ENCODE results near the gene OGT. TPM values are rescaled to one million over a fixed set of nuclear protein-coding genes. Genes with fewer than 3 reads are reported as not detected.
"Not testable (repeated sequence)": the region's sequence is repeated elsewhere in the genome, so short reads cannot be mapped to it uniquely, and the experiment has no call there.

Gene OGT
- total RNA-seq, 2 donors from 2014 or later = 309 to 356 TPM

GRCh38 chrX:71545364-71545763 lies 12.5 kb downstream of the OGT start:
- peaks cover 33 to 47% of the 10 kb centered on the region in 2 donors for H3K4me1 Mint-ChIP-seq (ENCODE audit: low read depth in 2 of 2)
- H3K4me3 Mint-ChIP-seq = no peak overlapping the region
- H3K27ac Mint-ChIP-seq = no peak overlapping the region
- ATAC-seq = no peak
- peaks cover 28% of the 10 kb centered on the region for H3K36me3 Mint-ChIP-seq
- no peaks in the 10 kb centered on the region for H3K27me3 Mint-ChIP-seq
- no peaks in the 10 kb centered on the region for H3K9me3 Mint-ChIP-seq
- DNase-seq (ENCODE audit: low spot score) = no peak

GRCh38 chrX:71546879-71547278 lies 14.0 kb downstream of the OGT start:
- Mint-ChIP-seq H3K4me1 (ENCODE audit: low read depth in 2 of 2) (peaks cover 27 to 36% of the 10 kb centered on the region in 2 donors), H3K4me3 (no peak overlapping the region), H3K27ac (peak overlapping the region in 1 of 2 donors; percentile 69), H3K27me3 (no peaks in the 10 kb centered on the region), H3K9me3 (no peaks in the 10 kb centered on the region), H3K36me3 (peaks cover 21% of the 10 kb centered on the region)
- DNase-seq (ENCODE audit: low spot score) (no peak), ATAC-seq (no peak)

GRCh38 chrX:71547339-71547738 lies 14.4 kb downstream of the OGT start:
- Mint-ChIP-seq H3K36me3 (peaks cover 17% of the 10 kb centered on the region), H3K27ac (peak overlapping the region in 1 of 2 donors; percentile 69), H3K27me3 (no peaks in the 10 kb centered on the region), H3K9me3 (no peaks in the 10 kb centered on the region), H3K4me3 (no peak overlapping the region), H3K4me1 (ENCODE audit: low read depth in 2 of 2) (peaks cover 27 to 32% of the 10 kb centered on the region in 2 donors)
- DNase-seq (ENCODE audit: low spot score) (no peak), ATAC-seq (no peak)

- Mint-ChIP-seq H3K9me3 (no peaks in the 10 kb centered on the region), H3K4me3 (no peak overlapping the region), H3K36me3 (peaks cover 16% of the 10 kb centered on the region), H3K4me1 (ENCODE audit: low read depth in 2 of 2) (peaks cover 14 to 18% of the 10 kb centered on the region in 2 donors), H3K27ac (no peak overlapping the region), H3K27me3 (no peaks in the 10 kb centered on the region)
- DNase-seq (ENCODE audit: low spot score) (no peak), ATAC-seq (no peak)
These were observed 17.1 kb downstream of the OGT start for GRCh38 chrX:71549986-71550385.

- H3K27me3 Mint-ChIP-seq = no peaks in the 10 kb centered on the region
- ATAC-seq (no peak), DNase-seq (ENCODE audit: low spot score) (no peak)
- H3K9me3 Mint-ChIP-seq = no peaks in the 10 kb centered on the region
- no peak overlapping the region for H3K4me3 Mint-ChIP-seq
- H3K4me1 Mint-ChIP-seq (ENCODE audit: low read depth in 2 of 2) = peaks cover 16 to 18% of the 10 kb centered on the region in 2 donors
- H3K36me3 Mint-ChIP-seq = peaks cover 21% of the 10 kb centered on the region
- no peak overlapping the region for H3K27ac Mint-ChIP-seq
These were observed 17.7 kb downstream of the OGT start for GRCh38 chrX:71550578-71550977.

GRCh38 chrX:71556036-71556435 lies 23.1 kb downstream of the OGT start:
- H3K4me1 Mint-ChIP-seq (ENCODE audit: low read depth in 2 of 2) = peaks cover 0 to 8% of the 10 kb centered on the region in 2 donors
- H3K9me3 Mint-ChIP-seq = no peaks in the 10 kb centered on the region
- peaks cover 0 to 5% of the 10 kb centered on the region in 2 donors for H3K27me3 Mint-ChIP-seq
- H3K36me3 Mint-ChIP-seq = peaks cover 20% of the 10 kb centered on the region
- ATAC-seq (no peak), DNase-seq (ENCODE audit: low spot score) (no peak)
- H3K4me3 Mint-ChIP-seq = no peak overlapping the region
- no peak overlapping the region for H3K27ac Mint-ChIP-seq

- ATAC-seq = no peak
- H3K36me3 Mint-ChIP-seq = peaks cover 25% of the 10 kb centered on the region
- H3K27me3 Mint-ChIP-seq = peaks cover 0 to 5% of the 10 kb centered on the region in 2 donors
- DNase-seq (ENCODE audit: low spot score) = no peak
- no peak overlapping the region for H3K27ac Mint-ChIP-seq
- peaks cover 0 to 11% of the 10 kb centered on the region in 2 donors for H3K4me1 Mint-ChIP-seq (ENCODE audit: low read depth in 2 of 2)
- H3K4me3 Mint-ChIP-seq = no peak overlapping the region
- no peaks in the 10 kb centered on the region for H3K9me3 Mint-ChIP-seq
These were observed 26.0 kb downstream of the OGT start for GRCh38 chrX:71558920-71559319.

GRCh38 chrX:71559773-71560172 lies 26.9 kb downstream of the OGT start:
- not testable (repeated sequence) for H3K4me3 Mint-ChIP-seq; ATAC-seq; H3K27me3 Mint-ChIP-seq; H3K27ac Mint-ChIP-seq; H3K9me3 Mint-ChIP-seq; DNase-seq (ENCODE audit: low spot score)
- Mint-ChIP-seq H3K4me1 (ENCODE audit: low read depth in 2 of 2) (peaks cover 0 to 13% of the 10 kb centered on the region in 2 donors), H3K36me3 (peaks cover 30% of the 10 kb centered on the region)

- DNase-seq (ENCODE audit: low spot score) (no peak), ATAC-seq (no peak)
- Mint-ChIP-seq H3K9me3 (no peaks in the 10 kb centered on the region), H3K4me3 (no peak overlapping the region), H3K27ac (no peak overlapping the region), H3K27me3 (no peaks in the 10 kb centered on the region), H3K4me1 (ENCODE audit: low read depth in 2 of 2) (peaks cover 0 to 11% of the 10 kb centered on the region in 2 donors), H3K36me3 (peaks cover 19% of the 10 kb centered on the region)
These were observed 31.0 kb downstream of the OGT start for GRCh38 chrX:71563921-71564320.

GRCh38 chrX:71565474-71566041 lies 32.7 kb downstream of the OGT start:
- DNase-seq (ENCODE audit: low spot score) (no peak), ATAC-seq (no peak)
- Mint-ChIP-seq H3K4me3 (no peak overlapping the region), H3K9me3 (no peaks in the 10 kb centered on the region), H3K36me3 (peaks cover 19% of the 10 kb centered on the region), H3K4me1 (ENCODE audit: low read depth in 2 of 2) (peaks cover 0 to 11% of the 10 kb centered on the region in 2 donors), H3K27me3 (no peaks in the 10 kb centered on the region), H3K27ac (peak overlapping the region in 1 of 2 donors; percentile 35)

GRCh38 chrX:71571390-71571789 lies 38.5 kb downstream of the OGT start:
- H3K4me1 Mint-ChIP-seq (ENCODE audit: low read depth in 2 of 2); DNase-seq (ENCODE audit: low spot score); ATAC-seq; H3K4me3 Mint-ChIP-seq; H3K9me3 Mint-ChIP-seq; H3K36me3 Mint-ChIP-seq; H3K27me3 Mint-ChIP-seq: not testable (repeated sequence)
- peak overlapping the region in 1 of 2 donors; percentile 62 for H3K27ac Mint-ChIP-seq

- DNase-seq (ENCODE audit: low spot score) (no peak), ATAC-seq (no peak)
- no peaks in the 10 kb centered on the region for H3K27me3 Mint-ChIP-seq
- no peak overlapping the region for H3K27ac Mint-ChIP-seq
- H3K4me3 Mint-ChIP-seq = no peak overlapping the region
- H3K9me3 Mint-ChIP-seq = no peaks in the 10 kb centered on the region
- peaks cover 0 to 6% of the 10 kb centered on the region in 2 donors for H3K4me1 Mint-ChIP-seq (ENCODE audit: low read depth in 2 of 2)
- H3K36me3 Mint-ChIP-seq = no peaks in the 10 kb centered on the region
These were observed 40.7 kb downstream of the OGT start for GRCh38 chrX:71573590-71573989.

GRCh38 chrX:71577682-71578081 lies 44.8 kb downstream of the OGT start:
- DNase-seq (ENCODE audit: low spot score) (no peak), ATAC-seq (no peak)
- H3K27me3 Mint-ChIP-seq = no peaks in the 10 kb centered on the region
- H3K36me3 Mint-ChIP-seq = no peaks in the 10 kb centered on the region
- peaks cover 0 to 15% of the 10 kb centered on the region in 2 donors for H3K4me1 Mint-ChIP-seq (ENCODE audit: low read depth in 2 of 2)
- H3K27ac Mint-ChIP-seq = peak overlapping the region in 1 of 2 donors; percentile 76
- no peak overlapping the region for H3K4me3 Mint-ChIP-seq
- H3K9me3 Mint-ChIP-seq = no peaks in the 10 kb centered on the region

GRCh38 chrX:71578253-71579135 lies 45.6 kb downstream of the OGT start, which contains the start of gene GCNA:
Gene GCNA, plus strand, starts transcription at chrX:71578437. Its CDS starts 2,385 bp downstream, at chrX:71580822.
- Mint-ChIP-seq H3K4me3 (no peak within 1 kb of the TSS), H3K36me3 (no peaks in the 10 kb centered on the region), H3K27me3 (no peaks in the 10 kb centered on the region), H3K9me3 (no peaks in the 10 kb centered on the region), H3K27ac (peak within 1 kb of the TSS in 1 of 2 donors; percentile 76), H3K4me1 (ENCODE audit: low read depth in 2 of 2) (peaks cover 0 to 15% of the 10 kb centered on the region in 2 donors)
- ATAC-seq (no peak), DNase-seq (ENCODE audit: low spot score) (no peak)
